PC-3 (cell line): Measurements from ENCODE around the gene IQCF6.

Experiments
- CTCF ChIP-seq: fragments of 300-600 bp; sonication (generic); conservative IDR thresholded peaks from 2 replicates; pipeline ENCODE4 v1.5.1; 2017; ENCODE audit warnings: antibody characterized with exemption, low read depth, mild to moderate bottlenecking, low read length
- EZH2 ChIP-seq: fragments of 300-600 bp; sonication (generic); IDR thresholded peaks from one replicate; pipeline ENCODE4 v1.6.1; 2017; ENCODE audit warnings: antibody characterized with exemption, mild to moderate bottlenecking, low read length; ENCODE audit not compliant: unreplicated experiment
- EZH2phosphoT487 ChIP-seq: fragments of 300-600 bp; sonication (generic); IDR thresholded peaks from 2 replicates; pipeline ENCODE4 v1.6.1; 2018; ENCODE audit warnings: mild to moderate bottlenecking, antibody characterized with exemption, low read length, borderline replicate concordance

GRCh38 chr3:51819709-51820406 is 40.8 kb upstream of the IQCF6 start:
- TF ChIP-seq EZH2 (no peak), CTCF (peak; percentile 50; the same call in 1 of the 2 replicates), EZH2phosphoT487 (no peak)
